ENCODE data around the gene IL1RAP. TPM values are rescaled to one million over a fixed set of nuclear protein-coding genes. Genes with fewer than 3 reads are reported as not detected.

Gene IL1RAP
- total RNA-seq, 4 donors from 2014 or later = 4.9 to 16.9 (median 10.8) TPM

- Histone ChIP-seq H3K9me3 (no peaks in the 10 kb centered on the region), H3K27ac (no peak overlapping the region), H3K4me3 (replicated peaks in 1 of 3) (no peak overlapping the region), H3K36me3 (no peaks in the 10 kb centered on the region), H3K27me3 (no peaks in the 10 kb centered on the region), H3K4me1 (no peaks in the 10 kb centered on the region)
- intact Hi-C loops (cut with DNase I) = no loop called here
- WGBS, 2 donors = 90 to 94% methylated on average over 5 of the region's 5 CpGs
- no peak for DNase-seq
- no peak for TF ChIP-seq CTCF (IDR thresholded peaks at IDR 0.05)
Observed at GRCh38 chr3:190655933-190656332, 142.0 kb downstream of the IL1RAP start.

GRCh38 chr3:190658106-190658505 lies 144.2 kb downstream of the IL1RAP start:
- Histone ChIP-seq H3K4me1 (no peaks in the 10 kb centered on the region), H3K36me3 (no peaks in the 10 kb centered on the region), H3K27ac (no peak overlapping the region), H3K4me3 (replicated peaks in 1 of 3) (no peak overlapping the region), H3K9me3 (no peaks in the 10 kb centered on the region), H3K27me3 (no peaks in the 10 kb centered on the region)
- TF ChIP-seq CTCF (IDR thresholded peaks at IDR 0.05) = no peak
- TF ChIP-seq POLR2A (IDR thresholded peaks at IDR 0.05) = no peak
- WGBS, 2 donors = 83 to 94% methylated on average over 1 of the region's 1 CpG
- no peak for DNase-seq
- intact Hi-C loops (cut with DNase I) = no loop called here

GRCh38 chr3:190666821-190667220 lies 152.9 kb downstream of the IL1RAP start:
- TF ChIP-seq POLR2A (IDR thresholded peaks at IDR 0.05) (no peak), CTCF (IDR thresholded peaks at IDR 0.05) (no peak)
- H3K27ac ChIP-seq = no peak overlapping the region
- H3K36me3 ChIP-seq = no peaks in the 10 kb centered on the region
- DNase-seq = no peak
- no peak overlapping the region for H3K4me3 ChIP-seq (replicated peaks in 1 of 3)
- intact Hi-C loops (cut with DNase I) = no loop called here
- no peaks in the 10 kb centered on the region for H3K9me3 ChIP-seq
- H3K27me3 ChIP-seq = no peaks in the 10 kb centered on the region
- 78 to 87% methylated on average over 2 of the region's 2 CpGs for WGBS, 2 donors
- no peaks in the 10 kb centered on the region for H3K4me1 ChIP-seq

GRCh38 chr3:190671658-190672057 lies 157.8 kb downstream of the IL1RAP start:
- no peaks in the 10 kb centered on the region for H3K4me1 ChIP-seq

GRCh38 chr3:190673148-190673547 lies 159.3 kb downstream of the IL1RAP start:
- H3K36me3 ChIP-seq = no peaks in the 10 kb centered on the region
- H3K4me3 ChIP-seq (replicated peaks in 1 of 3) = no peak overlapping the region
- TF ChIP-seq CTCF (IDR thresholded peaks at IDR 0.05) (no peak), POLR2A (IDR thresholded peaks at IDR 0.05) (no peak)
- H3K4me1 ChIP-seq = no peaks in the 10 kb centered on the region
- DNase-seq = no peak
- 77 to 78% methylated on average over 3 of the region's 3 CpGs for WGBS, 2 donors
- H3K27me3 ChIP-seq = no peaks in the 10 kb centered on the region
- no peak overlapping the region for H3K27ac ChIP-seq
- H3K9me3 ChIP-seq = no peaks in the 10 kb centered on the region
- intact Hi-C loops (cut with DNase I) = no loop called here

More at GRCh38 chr3:190671658-190672057, 157.8 kb downstream of the IL1RAP start:
- TF ChIP-seq CTCF (IDR thresholded peaks at IDR 0.05) (no peak), POLR2A (IDR thresholded peaks at IDR 0.05) (no peak)
- Histone ChIP-seq H3K9me3 (no peaks in the 10 kb centered on the region), H3K27me3 (no peaks in the 10 kb centered on the region), H3K4me3 (replicated peaks in 1 of 3) (no peak overlapping the region), H3K27ac (no peak overlapping the region), H3K36me3 (no peaks in the 10 kb centered on the region)
- WGBS, 2 donors = 87 to 95% methylated on average over 4 of the region's 4 CpGs
- DNase-seq = no peak
- intact Hi-C loops (cut with DNase I) = no loop called here

Data from thyroid gland (tissue), 4 donors.